Right lung (tissue), 5 donors: ENCODE results near the gene SMARCA1. TPM values are rescaled to one million over a fixed set of nuclear protein-coding genes. Genes with fewer than 3 reads are reported as not detected.

Experiments
- DNase-seq, 2 donors: peaks; one replicate each; pipeline ENCODE4 v3.0.0-alpha.2; 2013
- polyA plus RNA-seq, 5 donors: library from polyadenylated mRNA; unstranded; fragments of 120-200 nt; gene quantifications; one replicate each; pipeline versions ENCODE4 v1.2.1 to v1.2.3, GENCODE V29; 2013; ENCODE audit warnings: inconsistent platforms in 1 of 5, low replicate concordance in 1 of 5; ENCODE audit not compliant: insufficient read length in 5 of 5, insufficient read depth in 1 of 5

SMARCA1 gene
- polyA plus RNA-seq, 5 donors, result 91.2 to 146 (median 131) TPM

GRCh38 chrX:129531132-129531531, 7.8 kb upstream of the SMARCA1 start:
- DNase-seq, result no peak

DNA sequence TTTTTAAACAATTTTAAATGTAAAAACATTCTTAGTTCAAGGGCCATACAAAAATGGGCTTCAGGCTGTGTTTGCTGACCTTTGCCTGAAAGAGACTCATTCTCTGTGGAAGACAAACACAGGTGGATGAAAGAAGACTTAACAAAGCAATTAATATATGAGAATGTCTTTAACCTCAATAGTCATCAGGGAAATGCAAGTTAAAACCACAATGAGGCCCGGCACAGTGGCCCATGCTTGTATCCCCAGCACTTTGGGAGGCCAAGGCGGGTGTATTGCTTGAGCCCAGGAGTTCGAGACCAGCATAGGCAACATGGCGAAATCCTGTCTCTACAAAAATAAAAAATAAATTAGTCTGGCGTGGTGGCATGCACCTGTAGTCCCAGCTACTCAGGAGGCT, 7.1 kb upstream of the SMARCA1 start:
- no peak for DNase-seq

DNA sequence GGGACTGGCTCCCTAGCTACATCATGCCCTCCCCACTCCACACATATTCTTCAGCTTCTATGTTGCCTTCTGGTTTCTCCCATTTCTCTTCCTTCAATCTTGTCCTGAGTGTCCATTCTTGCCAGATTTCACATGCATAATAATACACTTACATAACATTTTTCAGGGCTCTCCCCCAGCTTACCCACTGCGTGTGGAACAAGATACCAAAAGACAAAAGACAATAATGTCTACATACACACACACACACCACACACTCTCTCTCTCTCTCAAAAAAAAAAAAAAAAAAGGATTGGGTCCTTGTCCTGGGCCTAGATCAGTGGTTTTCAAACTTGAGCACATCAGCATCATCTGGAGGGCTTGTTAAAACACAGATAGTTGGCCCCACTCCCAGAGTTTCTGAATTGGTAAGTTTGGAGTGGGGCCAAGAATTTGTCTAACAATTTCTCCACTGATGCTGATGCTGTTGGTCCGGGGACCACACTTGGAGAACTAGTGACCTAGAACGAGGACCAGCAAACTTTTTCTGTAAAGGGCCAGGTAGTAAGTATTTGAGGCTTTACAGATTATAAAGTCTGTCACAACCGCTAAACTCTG, 6.5 kb upstream of the SMARCA1 start:
- DNase-seq, result no peak

DNA sequence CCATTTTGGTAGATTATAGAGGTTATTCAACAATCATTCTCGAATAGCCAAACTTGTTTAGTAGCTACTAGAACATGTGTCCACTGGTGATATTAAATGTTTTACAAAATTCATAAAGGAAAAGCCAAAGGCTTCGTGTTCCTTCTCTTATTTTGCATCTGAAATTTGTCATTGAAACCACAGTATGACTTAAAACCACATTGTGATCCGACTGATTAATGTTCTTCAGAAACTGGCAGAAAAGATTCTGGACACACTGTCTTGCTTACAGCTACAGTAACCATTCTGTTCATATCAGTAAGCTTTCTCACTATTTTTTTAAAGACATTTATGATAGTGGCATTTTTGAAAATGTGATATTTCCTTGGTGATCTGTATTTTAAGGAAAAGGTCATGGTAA, 2.6 kb upstream of the SMARCA1 start:
- no peak for DNase-seq

DNA sequence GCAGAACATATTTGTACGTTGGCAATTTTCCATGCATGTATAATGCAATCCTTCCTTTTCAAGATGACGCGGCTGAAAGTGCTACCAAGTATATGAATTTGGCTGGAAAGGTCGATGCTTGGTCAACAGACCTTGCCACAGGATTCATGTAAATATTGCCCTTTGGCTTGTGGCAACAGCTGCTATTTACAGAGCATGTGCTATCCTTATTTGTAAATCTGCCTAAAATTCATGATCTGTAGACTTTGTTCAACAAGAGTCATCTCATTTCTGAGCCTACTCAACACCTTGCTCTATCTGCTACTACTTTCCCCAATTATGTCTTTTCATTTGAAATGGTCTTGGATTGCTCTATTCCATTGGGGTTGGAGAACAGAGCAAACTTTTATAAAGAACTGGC, 1.9 kb upstream of the SMARCA1 start:
- DNase-seq, result no peak

DNA sequence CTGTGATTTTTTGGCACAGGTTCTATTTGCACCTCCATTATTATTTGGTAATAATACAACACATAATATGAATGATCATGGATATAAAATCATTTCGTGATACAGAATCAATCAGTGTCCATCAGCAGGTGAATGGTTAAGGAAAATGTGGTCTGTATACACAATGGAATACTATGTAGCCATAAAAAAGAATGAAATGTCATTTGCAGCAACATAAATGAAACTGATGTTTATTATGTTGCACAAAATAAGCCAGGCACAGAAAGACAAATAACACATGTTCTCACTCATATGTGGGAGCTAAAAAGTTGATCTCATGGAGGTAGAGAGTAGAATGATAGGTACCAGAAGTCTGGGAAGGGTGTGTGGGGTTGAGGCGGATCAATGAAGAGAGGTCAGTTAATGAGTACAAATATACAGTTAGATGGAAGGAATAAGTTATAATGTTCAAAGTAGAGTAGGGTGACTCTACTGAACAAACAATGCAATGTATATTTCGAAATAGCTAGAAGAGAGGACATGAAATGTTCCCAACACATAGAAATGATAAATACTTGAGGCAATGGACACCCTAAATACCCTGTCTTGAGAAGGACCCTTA, 1.1 kb upstream of the SMARCA1 start:
- no peak for DNase-seq

DNA sequence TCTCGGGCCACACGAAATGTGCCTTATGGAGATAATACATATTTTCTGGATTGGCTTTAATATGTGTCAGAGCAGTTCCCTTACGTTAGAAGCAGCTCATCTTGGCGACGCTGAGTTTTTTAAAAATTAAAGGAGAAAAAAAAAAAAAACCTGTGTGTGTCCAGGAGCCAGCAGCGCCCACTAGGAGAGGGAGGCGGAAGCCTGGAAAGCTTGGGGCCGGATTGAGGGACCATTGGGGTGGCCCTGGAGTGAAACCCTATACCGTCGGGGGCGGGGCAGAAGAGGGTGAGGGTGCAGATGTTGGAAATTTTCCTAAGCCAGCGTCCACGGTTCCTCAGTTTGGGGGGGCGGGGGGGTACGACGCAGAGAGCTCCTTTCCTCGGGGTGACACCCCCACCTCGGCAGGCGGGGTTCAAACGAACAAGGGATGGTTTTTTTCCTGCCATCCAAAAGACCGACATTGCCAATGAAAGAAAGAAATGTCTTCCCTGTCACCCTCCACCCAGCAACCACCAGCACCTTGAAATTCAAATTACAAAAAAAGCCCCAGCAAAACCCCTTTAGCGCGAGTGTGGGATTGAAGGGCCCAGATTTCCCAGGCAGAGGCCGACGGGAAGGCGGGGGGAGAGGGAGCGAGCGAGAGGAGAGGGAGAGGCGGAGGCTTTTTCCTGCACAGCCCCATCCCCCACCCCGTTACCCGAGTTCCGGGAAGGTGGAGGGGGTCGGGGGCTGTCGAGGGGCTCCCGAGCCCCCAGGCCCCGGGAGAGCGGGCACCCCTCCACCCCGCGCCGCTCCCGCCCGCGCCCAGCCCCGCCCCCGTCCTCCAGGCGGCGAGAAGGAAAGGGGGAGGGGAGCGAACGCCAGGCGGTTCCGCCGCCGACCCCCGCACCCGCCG, 859 bp downstream of the SMARCA1 start:
- DNase-seq, result peak; percentile 53 to 62

DNA sequence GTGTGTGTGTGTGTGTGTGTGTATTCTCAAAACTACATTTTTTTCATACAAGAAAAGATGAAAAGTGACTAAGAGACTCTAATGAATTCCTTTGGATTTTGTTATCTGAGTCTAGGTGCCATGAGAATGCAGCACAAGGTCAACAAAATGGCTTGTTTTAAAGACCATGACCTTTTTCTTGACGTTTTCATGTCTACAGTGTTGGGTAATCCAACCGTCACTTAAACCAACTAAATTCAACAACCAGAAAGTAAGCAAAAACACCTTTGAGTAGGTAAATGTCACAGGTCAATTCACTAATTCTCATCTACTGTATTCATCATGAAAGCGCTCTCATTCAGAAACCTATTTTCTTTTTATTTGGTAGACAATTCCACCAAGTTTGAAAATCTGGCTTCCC, 3.1 kb downstream of the SMARCA1 start:
- DNase-seq, result no peak

DNA sequence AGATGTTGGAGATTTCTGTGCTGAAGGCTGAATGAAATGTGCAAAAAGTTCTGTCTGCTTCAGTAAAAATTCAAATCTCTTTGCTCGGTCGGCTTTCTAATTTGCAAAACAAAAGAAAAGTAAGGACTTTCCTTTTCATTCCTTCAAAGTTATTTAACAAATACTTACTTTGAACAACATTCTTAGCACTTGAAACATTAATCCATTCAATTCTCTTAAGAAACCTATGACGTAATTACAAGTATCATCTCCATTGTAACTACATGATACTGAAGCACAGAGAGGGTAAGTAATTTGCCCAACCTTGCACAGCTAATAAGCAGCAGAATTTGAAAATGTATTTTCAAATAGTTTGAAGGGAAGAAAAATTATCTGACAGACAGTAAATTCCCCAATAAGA, 6.9 kb downstream of the SMARCA1 start:
- no peak for DNase-seq

GRCh38 chrX:129512409-129512808, 10.9 kb downstream of the SMARCA1 start:
- DNase-seq, result no peak

DNA sequence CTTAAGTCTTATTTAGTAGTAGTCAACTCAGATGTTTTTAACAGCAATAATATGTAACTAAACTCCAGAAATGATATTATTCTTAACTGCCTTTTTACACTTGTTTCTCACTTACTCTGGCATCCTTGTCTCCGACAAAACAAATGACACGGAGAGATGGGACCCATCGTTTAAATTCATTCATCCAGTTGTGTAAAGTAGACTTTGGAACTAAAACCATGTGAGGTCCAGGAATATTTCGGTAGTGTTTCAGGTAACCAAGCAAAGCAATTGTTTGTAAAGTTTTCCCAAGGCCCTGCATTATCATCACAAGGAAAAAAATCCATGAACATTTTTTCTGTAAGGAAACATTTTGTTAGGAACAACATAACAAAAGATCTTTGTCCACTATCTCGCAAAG, 11.6 kb downstream of the SMARCA1 start:
- no peak for DNase-seq

DNA sequence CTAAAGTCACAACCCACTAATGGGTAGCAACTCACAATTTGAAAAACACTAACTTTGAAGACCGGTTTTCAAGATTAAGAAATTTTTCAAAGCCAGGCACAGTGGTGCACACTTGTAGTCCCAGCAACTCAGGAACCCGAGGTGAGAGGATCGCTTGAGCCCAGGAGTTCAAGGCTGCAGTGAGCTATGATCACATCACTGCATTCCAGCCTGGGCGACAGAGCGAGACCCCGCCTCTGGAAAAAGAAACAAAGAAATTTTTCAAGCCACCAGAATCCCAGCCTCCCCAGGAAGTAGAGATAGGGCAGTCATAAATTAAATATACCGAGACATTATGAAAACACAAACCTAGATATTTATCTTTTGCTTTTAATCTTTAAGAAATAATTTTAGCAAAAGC, 13.0 kb downstream of the SMARCA1 start:
- DNase-seq, result no peak

- DNase-seq, result no peak
Observed at GRCh38 chrX:129497146-129497843, 26.0 kb downstream of the SMARCA1 start.

- no peak for DNase-seq
Observed at GRCh38 chrX:129496625-129497024, 26.7 kb downstream of the SMARCA1 start.

GRCh38 chrX:129495900-129496299, 27.4 kb downstream of the SMARCA1 start:
- no peak for DNase-seq

DNA sequence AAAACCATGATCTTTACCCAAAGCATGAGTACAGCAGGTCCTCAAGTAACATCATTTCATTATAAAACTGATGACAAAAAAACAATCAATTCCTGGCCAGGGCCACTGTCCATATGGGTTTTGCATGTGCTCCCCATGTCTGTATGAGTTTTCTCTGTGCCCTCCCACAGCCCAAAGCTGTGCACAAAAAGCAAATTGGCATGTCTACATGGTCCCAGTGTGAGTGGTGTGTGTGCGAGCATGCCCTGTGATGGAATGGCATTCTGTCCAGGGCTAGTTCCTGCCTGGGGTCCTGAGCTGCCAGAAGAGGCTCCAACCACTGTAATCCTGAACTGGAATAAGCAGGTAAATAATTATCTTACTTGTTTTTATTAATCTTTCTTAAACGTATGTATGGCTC, 28.4 kb downstream of the SMARCA1 start:
- no peak for DNase-seq

DNA sequence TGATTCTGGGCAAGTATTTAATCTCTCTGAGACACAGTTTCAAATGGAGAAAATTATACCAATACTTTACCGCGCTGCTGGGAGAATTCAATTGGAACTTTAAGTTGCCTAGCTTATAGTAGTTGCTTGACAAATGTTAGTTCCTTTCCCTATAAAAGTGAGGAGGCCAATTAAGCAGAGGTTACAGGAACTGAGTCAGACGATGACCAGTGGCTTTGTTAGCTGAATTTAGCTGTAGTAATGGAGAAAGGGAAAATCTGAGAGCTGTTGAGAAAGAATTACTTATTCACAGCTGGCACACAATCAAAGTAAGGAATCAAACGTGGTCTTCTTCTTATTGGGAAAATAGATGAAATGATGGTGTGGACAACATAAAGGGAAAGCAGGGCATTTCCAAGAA, 29.6 kb downstream of the SMARCA1 start:
- no peak for DNase-seq

DNA sequence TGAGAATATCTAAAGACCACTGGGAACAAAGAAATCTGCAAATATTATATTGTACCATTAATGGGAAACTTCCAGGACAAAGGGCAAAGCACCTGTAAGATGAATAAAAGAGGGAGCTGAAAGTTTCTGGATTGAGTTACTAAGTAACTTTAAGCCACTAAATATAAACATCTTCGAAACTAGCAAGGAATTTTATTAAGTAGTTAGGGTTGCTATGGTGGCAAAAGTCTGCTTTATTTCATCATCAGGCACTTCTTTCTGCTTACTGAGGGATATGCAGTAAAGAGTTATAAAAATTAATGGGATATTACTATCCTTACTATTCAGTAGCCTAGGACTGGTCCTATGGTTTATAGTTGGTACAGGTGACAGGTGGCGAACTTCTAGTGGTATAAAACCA, 33.0 kb downstream of the SMARCA1 start:
- no peak for DNase-seq

GRCh38 chrX:129488359-129488758, 34.9 kb downstream of the SMARCA1 start:
- DNase-seq, result no peak

- no peak for DNase-seq
Observed at GRCh38 chrX:129480889-129481288, 42.4 kb downstream of the SMARCA1 start.

DNA sequence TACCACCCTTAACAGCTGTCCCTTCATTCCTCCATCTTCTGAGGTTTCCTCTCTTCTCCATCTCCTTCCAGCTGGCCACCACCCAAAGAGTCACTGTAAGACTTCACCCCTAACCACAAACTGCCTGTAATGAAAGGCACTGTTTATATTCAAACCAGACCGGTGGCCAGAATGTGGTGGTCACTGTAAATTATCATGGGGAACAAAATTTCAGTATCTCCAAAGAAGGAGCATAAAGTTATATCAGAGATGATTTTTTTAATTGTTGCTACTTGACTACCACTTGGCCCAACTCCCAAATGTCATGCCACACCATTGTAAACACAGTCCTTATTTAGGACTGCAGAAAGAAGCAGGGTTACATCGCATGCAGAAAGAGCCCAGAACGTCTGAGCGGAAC, 44.8 kb downstream of the SMARCA1 start:
- DNase-seq, result no peak

DNA sequence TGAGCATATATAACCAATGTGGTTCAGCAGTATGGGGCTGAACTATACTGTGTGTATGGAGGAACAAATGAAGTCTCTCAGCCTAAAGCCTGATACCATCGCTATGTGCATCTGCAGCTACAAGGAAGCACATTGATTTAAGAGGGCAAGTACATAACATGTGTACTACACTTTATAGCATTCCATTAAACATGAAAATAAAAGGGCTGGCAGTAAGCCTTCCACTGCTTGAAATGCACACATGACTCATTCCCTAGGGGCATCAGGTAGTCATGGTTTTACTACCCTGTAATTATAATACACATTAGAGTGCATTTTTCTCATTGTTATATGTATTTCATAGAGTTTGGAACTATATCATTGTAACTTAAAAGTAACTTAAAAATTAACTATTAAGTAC, 51.2 kb downstream of the SMARCA1 start:
- DNase-seq, result no peak

DNA sequence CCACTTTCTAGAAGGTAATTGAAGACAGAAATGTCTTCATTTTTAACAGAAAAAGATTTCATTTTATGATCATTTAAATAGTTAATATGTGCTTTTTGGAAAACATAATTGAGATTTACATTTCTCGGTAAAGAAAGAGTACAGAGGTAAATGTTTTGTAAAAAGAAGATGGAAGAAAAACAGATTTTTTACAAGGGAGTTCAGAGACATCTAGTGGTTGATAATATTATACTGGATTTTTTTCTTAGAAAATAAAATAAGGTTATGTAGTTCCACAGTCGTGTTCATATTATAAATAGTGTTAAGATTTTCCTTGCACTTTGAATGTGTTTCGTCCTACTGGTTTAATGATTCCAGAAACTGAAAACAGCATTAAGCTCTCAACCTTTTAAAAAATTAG, 60.6 kb downstream of the SMARCA1 start:
- no peak for DNase-seq
